ENCODE measurements around the gene SORCS1.

GRCh38 chr10:106567629-106568028, 596.9 kb downstream of the SORCS1 start:
- TF ChIP-seq, protein P1, sequence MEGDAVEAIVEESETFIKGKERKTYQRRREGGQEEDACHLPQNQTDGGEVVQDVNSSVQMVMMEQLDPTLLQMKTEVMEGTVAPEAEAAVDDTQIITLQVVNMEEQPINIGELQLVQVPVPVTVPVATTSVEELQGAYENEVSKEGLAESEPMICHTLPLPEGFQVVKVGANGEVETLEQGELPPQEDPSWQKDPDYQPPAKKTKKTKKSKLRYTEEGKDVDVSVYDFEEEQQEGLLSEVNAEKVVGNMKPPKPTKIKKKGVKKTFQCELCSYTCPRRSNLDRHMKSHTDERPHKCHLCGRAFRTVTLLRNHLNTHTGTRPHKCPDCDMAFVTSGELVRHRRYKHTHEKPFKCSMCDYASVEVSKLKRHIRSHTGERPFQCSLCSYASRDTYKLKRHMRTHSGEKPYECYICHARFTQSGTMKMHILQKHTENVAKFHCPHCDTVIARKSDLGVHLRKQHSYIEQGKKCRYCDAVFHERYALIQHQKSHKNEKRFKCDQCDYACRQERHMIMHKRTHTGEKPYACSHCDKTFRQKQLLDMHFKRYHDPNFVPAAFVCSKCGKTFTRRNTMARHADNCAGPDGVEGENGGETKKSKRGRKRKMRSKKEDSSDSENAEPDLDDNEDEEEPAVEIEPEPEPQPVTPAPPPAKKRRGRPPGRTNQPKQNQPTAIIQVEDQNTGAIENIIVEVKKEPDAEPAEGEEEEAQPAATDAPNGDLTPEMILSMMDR (optimal IDR thresholded peaks at IDR 0.05 in 1 of 3, IDR thresholded peaks at IDR 0.05 in 1 of 3, conservative IDR thresholded peaks at IDR 0.05 in 1 of 3; ENCODE audit: extremely low read depth in 1 of 3, insufficient read depth in 2 of 3, low read length in 3 of 3), result no peak
- no peak for TF ChIP-seq EZH2 (IDR thresholded peaks at IDR 0.05; ENCODE audit: low read length)

All from keratinocyte (primary cell).